Measurements from ENCODE around the gene CDK14. TPM values are rescaled to one million over a fixed set of nuclear protein-coding genes. Genes with fewer than 3 reads are reported as not detected.

CDK14 gene
- polyA plus RNA-seq, 3 donors, result 1.7 to 2.5 (median 2.1) TPM

DNA sequence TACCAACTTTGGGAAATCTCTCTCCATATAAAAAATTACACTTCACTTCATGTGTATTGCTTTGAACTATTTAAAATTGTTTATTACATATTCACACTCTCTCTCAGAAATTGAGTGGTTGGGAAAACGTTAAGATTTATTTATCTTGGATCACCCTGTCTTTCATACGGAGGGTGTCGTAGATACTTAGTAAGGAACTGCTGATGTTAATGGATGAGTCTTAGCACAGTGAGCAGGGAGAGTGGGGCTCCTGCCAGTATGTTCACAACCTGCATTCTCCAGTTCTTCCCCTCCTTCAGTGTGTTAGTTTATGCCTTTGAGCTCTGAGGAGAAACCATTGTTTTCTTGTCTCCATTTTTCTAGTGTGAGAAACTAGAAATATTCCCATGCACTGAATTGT lies 67.1 kb downstream of the CDK14 start:
- H3K9me3 ChIP-seq (replicated peaks in 1 of 2; ENCODE audit: control insufficient read depth in 1 of 2, insufficient read depth in 1 of 2, low read length in 2 of 2), result no peaks in the 10 kb centered on the region
- WGBS (ENCODE audit: insufficient coverage), result no CpG with 5 or more reads among the region's 3 CpGs
- H3K4me3 ChIP-seq (replicated peaks in 1 of 3; ENCODE audit: low read depth in 2 of 3, low read length in 3 of 3), result no peak overlapping the region
- no peak overlapping the region for H3K9ac ChIP-seq (ENCODE audit: insufficient read depth, low read length, poor library complexity, severe bottlenecking)
- no peak overlapping the region for H3K4me3 Mint-ChIP-seq
- H3K4me1 ChIP-seq (ENCODE audit: control insufficient read depth in 1 of 2, insufficient read depth in 2 of 2, low read length in 2 of 2), result peaks cover 0 to 14% of the 10 kb centered on the region in 2 donors
- H3K27ac Mint-ChIP-seq, result no peak overlapping the region
- H4K20me1 ChIP-seq (ENCODE audit: insufficient read depth, low read length), result no peaks in the 10 kb centered on the region
- H3K36me3 ChIP-seq (replicated peaks in 1 of 2; ENCODE audit: control insufficient read depth in 1 of 2, insufficient read depth in 2 of 2, low read length in 2 of 2), result no peaks in the 10 kb centered on the region
- DNase-seq, result no peak
- H3K27me3 ChIP-seq (ENCODE audit: control insufficient read depth in 2 of 2, insufficient read depth in 2 of 2, low read length in 2 of 2), result no peaks in the 10 kb centered on the region
- H3K9me3 Mint-ChIP-seq, result peaks cover 0 to 7% (median 0%) of the 10 kb centered on the region in 7 donors
- H3K36me3 Mint-ChIP-seq, result no peaks in the 10 kb centered on the region
- TF ChIP-seq, protein P1, sequence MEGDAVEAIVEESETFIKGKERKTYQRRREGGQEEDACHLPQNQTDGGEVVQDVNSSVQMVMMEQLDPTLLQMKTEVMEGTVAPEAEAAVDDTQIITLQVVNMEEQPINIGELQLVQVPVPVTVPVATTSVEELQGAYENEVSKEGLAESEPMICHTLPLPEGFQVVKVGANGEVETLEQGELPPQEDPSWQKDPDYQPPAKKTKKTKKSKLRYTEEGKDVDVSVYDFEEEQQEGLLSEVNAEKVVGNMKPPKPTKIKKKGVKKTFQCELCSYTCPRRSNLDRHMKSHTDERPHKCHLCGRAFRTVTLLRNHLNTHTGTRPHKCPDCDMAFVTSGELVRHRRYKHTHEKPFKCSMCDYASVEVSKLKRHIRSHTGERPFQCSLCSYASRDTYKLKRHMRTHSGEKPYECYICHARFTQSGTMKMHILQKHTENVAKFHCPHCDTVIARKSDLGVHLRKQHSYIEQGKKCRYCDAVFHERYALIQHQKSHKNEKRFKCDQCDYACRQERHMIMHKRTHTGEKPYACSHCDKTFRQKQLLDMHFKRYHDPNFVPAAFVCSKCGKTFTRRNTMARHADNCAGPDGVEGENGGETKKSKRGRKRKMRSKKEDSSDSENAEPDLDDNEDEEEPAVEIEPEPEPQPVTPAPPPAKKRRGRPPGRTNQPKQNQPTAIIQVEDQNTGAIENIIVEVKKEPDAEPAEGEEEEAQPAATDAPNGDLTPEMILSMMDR (IDR thresholded peaks at IDR 0.05), result no peak
- no peaks in the 10 kb centered on the region for H3K4me1 Mint-ChIP-seq
- intact Hi-C loops (cut with micrococcal nuclease), result no loop called here
- H3K27me3 Mint-ChIP-seq (ENCODE audit: low read depth in 3 of 3), result no peaks in the 10 kb centered on the region
- H3K27ac ChIP-seq (ENCODE audit: low read depth in 1 of 2, low read length in 2 of 2), result no peak overlapping the region
- no peak overlapping the region for H3K4me2 ChIP-seq (replicated peaks; ENCODE audit: extremely low read depth, low read length, poor library complexity, severe bottlenecking)
- no peak overlapping the region for H2AFZ ChIP-seq (ENCODE audit: insufficient read depth, low read depth, low read length, poor library complexity, severe bottlenecking)
- H3K79me2 ChIP-seq (ENCODE audit: insufficient read depth, low read length), result peaks cover 10% of the 10 kb centered on the region

DNA sequence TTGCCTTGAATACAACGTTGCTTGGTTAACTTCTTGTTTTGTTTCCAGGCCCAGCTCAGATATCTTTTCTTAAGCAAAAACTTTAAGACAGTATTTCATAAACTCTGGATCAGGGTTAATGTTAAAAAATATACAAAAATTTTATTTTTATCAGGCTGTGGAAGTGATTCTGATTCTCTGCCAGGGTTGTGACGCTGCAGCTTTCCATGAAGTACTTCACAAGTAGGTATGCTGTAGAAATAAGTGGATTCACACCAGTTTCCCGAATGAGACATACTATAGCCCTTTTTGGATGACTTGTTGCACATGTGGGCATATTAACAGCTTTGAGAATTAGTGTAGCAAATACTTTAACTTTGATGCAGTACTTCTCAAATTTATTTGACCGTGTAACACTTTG lies 70.1 kb downstream of the CDK14 start:
- Histone ChIP-seq H3K4me3 (replicated peaks in 1 of 3; ENCODE audit: low read depth in 2 of 3, low read length in 3 of 3) (no peak overlapping the region), H3K4me2 (replicated peaks; ENCODE audit: extremely low read depth, low read length, poor library complexity, severe bottlenecking) (no peak overlapping the region), H3K9me3 (replicated peaks in 1 of 2; ENCODE audit: control insufficient read depth in 1 of 2, insufficient read depth in 1 of 2, low read length in 2 of 2) (no peaks in the 10 kb centered on the region), H3K4me1 (ENCODE audit: control insufficient read depth in 1 of 2, insufficient read depth in 2 of 2, low read length in 2 of 2) (peaks cover 0 to 14% of the 10 kb centered on the region in 2 donors), H2AFZ (ENCODE audit: insufficient read depth, low read depth, low read length, poor library complexity, severe bottlenecking) (no peak overlapping the region), H3K27ac (ENCODE audit: low read depth in 1 of 2, low read length in 2 of 2) (no peak overlapping the region), H3K36me3 (replicated peaks in 1 of 2; ENCODE audit: control insufficient read depth in 1 of 2, insufficient read depth in 2 of 2, low read length in 2 of 2) (no peaks in the 10 kb centered on the region), H4K20me1 (ENCODE audit: insufficient read depth, low read length) (no peaks in the 10 kb centered on the region), H3K9ac (ENCODE audit: insufficient read depth, low read length, poor library complexity, severe bottlenecking) (no peak overlapping the region), H3K27me3 (ENCODE audit: control insufficient read depth in 2 of 2, insufficient read depth in 2 of 2, low read length in 2 of 2) (no peaks in the 10 kb centered on the region), H3K79me2 (ENCODE audit: insufficient read depth, low read length) (peaks cover 10% of the 10 kb centered on the region)
- Mint-ChIP-seq H3K27me3 (ENCODE audit: low read depth in 3 of 3) (no peaks in the 10 kb centered on the region), H3K4me1 (peaks cover 1% of the 10 kb centered on the region), H3K4me3 (no peak overlapping the region), H3K9me3 (peaks cover 0 to 5% (median 0%) of the 10 kb centered on the region in 7 donors), H3K36me3 (peaks cover 4 to 6% of the 10 kb centered on the region in 2 donors), H3K27ac (no peak overlapping the region)
- no CpG with 5 or more reads among the region's 4 CpGs for WGBS (ENCODE audit: insufficient coverage)
- TF ChIP-seq, protein P1 (IDR thresholded peaks at IDR 0.05), result no peak
- DNase-seq, result no peak
- intact Hi-C loops (cut with micrococcal nuclease), result no loop called here
